Stimulated activated naive CD4-positive, alpha-beta T cell (primary cell): ENCODE results near the gene TCHP.
"Not testable (repeated sequence)": the region's sequence is repeated elsewhere in the genome, so short reads cannot be mapped to it uniquely, and the experiment has no call there.

Source experiments
- DNase-seq, 6 experiments: peaks; one replicate each; lab custom pipeline; 2025; lab: John Stamatoyannopoulos, UW

TCHP gene

GRCh38 chr12:109879351-109880042 lies 20.6 kb upstream of the TCHP start:
- peak in 3 of 6 experiments; percentile 3 to 25 (median 5) for DNase-seq

DNA sequence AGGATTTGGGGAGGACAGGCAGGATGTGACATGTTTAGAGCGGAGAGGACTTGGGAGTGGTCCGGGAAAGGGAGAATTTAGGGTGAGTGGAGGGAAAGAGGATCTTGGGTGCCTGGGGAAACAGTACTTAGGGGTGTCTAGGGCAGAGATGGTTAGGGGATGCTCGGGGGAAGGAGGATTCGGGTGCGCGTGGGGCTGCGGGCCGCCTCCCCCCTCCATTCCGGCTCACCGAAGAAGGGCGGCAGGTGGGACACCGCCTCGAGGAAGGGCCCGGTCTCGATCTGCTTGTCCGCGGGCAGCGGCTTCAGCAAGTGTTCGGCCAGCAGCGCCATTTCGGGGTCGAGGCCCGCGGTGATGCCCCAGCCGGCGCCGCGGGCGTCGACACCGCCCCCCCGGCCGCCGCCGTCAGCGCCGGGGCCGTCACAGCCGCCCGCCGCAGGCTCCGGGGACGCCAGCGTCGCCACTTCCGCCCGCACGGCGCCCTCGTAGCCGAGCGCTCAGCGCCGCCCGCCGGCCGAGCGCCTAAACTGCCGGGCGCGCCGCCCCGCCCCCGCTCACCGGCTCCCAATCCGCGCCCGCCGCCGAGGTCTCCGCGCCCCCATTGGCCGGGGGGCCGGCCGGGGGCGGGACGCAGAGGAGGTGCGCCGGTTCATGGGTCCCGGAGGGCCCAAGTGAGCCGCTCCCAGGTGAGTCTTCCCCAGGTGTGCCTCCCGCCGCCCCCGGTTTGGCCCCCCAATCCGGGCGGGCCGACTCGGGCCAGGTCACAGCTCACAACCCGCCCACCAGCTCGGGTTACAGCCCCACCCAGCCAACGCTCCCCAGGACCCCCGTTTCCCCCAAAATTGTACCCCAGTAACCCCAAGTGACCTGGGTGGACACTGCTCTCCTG lies 19.8 kb upstream of the TCHP start, which contains the start of gene GLTP:
Gene GLTP, minus strand, starts transcription at position 499 of the 889 bp plus-strand sequence. Its CDS starts 167 bp downstream, at position 332.
- DNase-seq, result peak; percentile 81 to 94 (median 86)

GRCh38 chr12:109880938-109881337 lies 19.1 kb upstream of the TCHP start:
- no peak for DNase-seq

- no peak for DNase-seq
Observed at GRCh38 chr12:109881752-109882151, 18.3 kb upstream of the TCHP start.

DNA sequence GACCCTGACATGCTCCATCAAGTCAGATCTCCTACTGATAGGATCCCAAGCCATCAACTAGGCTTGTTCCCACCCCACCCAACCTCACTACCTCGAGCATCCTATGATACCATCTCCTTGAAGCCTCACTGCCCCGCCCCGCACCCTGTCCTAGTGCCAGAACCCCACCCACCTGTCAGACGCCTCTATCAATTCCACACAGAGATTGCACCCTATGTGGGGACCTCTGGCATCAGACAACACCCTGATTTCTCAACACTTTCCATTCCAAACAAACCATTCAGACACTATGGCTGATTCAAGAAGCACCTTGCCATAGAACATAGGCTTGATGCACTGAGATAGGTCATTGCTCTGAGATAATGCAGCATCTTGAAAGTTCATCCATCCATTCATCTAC lies 16.6 kb upstream of the TCHP start:
- no peak for DNase-seq

DNA sequence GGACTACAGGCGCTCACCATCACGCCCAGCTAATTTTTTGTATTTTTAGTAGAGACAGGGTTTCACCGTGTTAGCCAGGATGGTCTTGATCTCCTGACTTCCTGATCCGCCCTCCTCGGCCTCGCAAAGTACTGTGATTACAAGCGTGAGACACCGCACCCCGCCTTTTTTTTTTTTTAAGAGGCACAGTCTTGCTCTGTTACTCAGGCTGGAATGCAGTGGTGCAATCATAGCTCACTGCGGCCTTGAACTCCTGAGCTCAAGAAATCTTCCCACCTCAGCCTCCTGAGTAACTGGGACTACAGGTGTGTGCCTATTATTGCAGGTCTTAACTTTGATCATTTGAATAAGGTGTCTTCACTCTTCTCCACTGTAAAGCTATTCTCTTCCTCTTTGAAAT lies 14.5 kb upstream of the TCHP start:
- DNase-seq, result no peak

GRCh38 chr12:109888179-109889020 lies 11.7 kb upstream of the TCHP start:
- peak in 2 of 6 experiments; percentile 34 to 39 for DNase-seq

DNA sequence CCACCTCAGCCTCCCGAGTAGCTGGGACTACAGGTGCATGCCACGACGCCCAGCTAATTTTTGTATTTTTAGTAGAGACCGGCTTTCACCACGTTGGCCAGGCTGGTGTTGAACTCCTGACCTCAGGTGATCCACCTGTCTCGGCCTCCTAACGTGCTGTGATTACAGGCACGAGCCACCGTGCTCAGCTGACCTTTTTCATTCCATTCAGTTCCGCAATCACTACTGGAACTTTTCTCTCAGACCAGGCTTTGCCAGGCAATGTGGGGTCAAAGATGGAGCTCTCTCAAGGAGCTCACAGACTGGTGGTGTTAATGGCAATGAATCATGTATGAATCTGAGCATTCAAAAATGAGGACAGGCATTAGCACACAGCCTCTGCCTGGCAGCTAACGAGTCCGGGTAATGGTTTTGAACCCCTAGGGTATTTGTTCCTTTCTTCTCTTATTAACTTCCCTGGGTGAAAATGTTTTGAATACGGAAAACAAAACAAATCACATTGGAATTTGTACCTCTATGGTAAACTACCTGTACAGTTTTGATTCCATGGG lies 9.4 kb upstream of the TCHP start:
- no peak for DNase-seq

GRCh38 chr12:109891731-109892130 lies 8.3 kb upstream of the TCHP start:
- DNase-seq, result not testable (repeated sequence)

GRCh38 chr12:109892165-109892715 lies 7.8 kb upstream of the TCHP start:
- no peak for DNase-seq

DNA sequence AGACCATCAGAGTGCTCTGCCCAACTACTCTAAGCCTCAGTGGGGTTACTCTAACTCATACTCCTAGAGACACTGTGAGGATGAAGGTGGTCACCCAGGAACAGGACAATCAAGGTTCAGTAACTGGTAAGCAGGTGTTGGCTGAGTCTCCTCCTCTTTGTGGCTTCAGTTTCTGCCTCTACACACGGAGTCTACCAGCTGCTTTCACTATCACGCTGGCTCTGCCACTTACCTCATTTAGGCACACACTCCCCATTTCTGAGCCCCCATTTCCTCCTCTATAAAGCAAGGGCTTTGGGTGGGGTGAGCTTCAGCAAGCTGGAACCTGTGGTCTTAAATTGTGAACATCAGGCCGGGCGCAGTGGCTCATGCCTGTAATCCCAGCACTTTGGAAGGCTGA lies 7.3 kb upstream of the TCHP start:
- no peak for DNase-seq

DNA sequence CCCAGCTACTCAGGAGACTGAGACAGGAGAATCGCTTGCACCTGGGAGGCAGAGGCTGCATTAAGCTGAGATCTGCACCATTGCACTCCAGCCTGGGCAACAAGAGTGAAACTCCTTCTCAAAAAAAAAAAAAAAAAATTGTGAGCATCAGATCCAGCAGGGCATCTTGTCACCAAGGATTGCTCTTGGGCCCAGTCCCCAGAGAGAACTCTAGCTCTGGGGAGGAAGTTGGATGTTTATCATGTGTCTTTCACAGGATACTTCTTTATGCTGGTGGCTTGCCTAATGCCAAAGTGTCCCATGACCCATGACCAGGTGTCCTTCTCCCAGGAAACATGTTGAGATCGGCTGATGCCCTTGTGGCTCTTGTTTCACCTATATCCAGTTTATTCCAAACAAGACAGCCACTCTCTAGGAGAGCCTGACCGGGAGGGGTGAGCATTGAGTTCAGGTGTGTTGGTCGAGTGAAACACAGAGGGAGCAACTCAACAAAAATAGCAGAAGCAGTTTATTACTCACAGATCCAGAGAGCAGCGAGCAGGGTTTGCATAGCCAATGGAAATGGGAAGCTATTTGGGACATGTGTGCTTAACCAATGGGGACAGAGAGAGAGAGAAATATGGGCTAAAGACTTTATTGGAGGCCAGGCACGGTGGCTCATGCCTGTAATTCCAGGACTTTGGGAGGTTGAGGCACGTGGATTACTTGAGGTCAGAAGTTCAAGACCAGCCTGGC lies 6.6 kb upstream of the TCHP start:
- no peak for DNase-seq

- no peak for DNase-seq
Observed at GRCh38 chr12:109894939-109895338, 5.1 kb upstream of the TCHP start.

DNA sequence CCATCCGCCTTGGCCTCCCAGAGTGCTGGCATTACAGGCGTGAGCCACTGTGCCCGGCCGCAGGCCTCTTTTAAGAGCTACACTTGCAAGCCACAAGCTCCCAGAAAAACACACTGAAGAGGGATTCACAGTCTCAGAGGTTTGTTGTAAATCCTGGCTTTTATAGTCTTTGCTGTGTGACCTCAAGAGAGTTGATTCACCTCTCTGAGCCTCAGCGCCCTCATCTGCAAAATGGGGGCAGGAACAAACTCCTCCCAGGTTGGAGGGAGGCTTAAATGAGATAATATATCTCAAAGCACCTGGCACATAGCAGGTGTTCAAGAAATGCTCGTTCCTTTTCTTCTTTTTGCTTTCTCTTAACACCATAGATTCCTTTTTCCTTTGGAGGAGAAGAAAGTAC lies 3.9 kb upstream of the TCHP start:
- no peak for DNase-seq

DNA sequence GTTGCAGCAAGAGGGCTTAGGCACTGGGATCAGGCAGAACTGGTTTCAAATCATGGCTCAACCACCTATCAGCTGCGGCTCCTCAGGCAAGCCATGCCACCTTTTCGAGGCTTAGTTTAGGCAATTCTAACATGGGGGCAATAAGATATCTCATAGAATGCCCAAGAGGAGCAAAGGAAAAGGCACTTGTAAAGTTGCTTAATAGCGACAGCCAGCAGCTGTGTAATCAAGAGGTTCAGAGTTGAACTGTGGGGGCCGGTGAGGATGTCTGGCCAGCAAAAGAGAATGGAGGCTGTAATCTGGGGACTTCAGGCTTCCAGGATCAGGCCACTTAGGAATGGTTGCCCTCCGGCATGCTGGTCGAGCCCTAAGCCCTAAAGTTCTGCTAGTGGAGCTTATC lies 3.0 kb upstream of the TCHP start:
- no peak for DNase-seq

- DNase-seq, result not testable (repeated sequence)
Observed at GRCh38 chr12:109899345-109899744, 729 bp upstream of the TCHP start.

DNA sequence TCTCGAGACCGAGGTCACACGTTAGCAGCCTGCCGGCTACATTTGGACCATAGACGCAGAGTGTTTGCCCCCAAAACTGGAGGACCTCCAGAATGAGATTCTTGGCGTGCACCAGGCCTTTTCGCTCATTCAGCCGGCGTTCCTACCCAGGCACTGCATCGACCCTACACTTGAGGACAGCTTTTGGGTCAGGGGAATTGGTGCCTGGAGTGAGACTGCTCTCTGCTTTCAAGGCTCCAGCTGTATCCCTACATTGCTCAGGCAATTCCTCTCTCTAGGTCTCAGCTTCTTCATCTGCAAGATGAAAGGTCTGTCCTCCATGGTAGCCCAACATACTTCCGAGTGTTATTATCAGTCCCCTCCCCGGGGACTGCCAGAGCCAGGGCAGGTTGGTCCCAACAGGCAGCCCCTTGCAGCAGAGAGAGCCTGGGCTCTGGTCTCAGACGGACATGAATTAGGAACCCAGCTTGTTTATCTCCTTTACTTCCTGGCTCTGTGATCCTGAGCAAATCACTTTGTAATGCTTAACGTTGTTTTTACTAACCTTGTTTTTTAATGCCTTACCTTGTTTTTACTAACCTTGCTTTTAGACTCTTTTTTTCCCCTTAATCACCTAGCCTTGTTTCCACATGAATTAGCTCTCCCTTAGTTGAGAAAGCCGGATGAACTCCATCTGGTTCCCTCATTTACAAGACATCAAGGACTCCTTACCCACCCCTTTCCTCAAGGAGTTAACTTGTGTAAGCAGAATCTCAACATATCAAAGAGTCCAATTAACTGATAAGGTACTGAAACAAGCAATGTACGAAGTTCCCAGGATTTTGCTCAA lies 892 bp downstream of the TCHP start:
- peak in 1 of 6 experiments; percentile 31 for DNase-seq

DNA sequence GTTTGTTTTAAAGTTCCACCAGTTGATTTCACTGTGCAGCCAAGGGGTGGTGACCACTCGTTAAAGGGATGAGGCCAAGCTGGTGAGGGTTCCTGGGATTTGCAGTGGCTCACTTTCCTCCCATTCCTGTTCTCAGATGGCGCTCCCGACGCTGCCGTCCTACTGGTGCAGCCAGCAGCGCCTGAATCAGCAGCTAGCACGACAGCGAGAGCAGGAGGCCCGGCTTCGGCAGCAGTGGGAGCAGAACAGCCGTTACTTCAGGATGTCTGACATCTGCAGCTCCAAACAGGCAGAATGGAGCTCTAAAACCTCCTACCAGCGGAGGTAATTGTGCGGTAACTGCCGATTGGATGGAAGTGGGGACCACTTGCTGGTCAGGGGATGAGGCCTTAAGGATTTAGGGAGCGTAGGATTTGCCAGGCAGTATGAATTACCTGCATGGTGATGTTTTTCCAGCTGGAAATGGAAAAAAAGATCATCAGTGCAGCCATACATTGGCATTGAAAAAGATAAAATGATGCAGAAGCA lies 2.9 kb downstream of the TCHP start:
- no peak for DNase-seq

DNA sequence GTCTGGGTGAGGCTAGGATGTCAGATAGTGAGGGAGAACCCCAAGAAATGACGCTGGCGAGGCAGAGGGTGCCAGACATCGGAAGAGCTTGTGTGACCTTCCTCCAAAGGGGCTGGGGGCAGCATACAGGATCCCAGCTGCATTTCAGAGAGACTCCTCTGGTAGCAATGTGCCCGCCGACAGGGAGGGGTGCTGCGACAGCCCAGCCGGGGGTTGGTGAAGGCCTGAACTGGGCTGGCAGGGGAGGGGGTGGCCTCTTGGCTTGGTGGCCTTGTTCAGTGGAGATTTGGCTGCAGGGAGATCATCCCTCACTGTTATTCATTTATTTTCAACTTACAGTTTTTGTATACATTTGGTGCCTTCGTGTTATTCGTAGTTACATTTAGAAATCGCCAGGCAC lies 5.2 kb downstream of the TCHP start:
- DNase-seq, result no peak
